OCI-LY1 (cell line): ENCODE data around the gene LONRF3.

ENCODE experiments used
- CTCF ChIP-seq: fragments of 200-600 bp; sonication (generic), shearing (Covaris generic); IDR thresholded peaks from 2 replicates; pipeline ENCODE4 v1.5.1; 2017; ENCODE audit warnings: mild to moderate bottlenecking, antibody characterized with exemption, low read length, moderate library complexity, mixed read lengths
- EZH2 ChIP-seq: fragments of 200-600 bp; sonication (generic), shearing (Covaris generic); IDR thresholded peaks from 2 replicates; pipeline ENCODE4 v1.8.0; 2017; ENCODE audit warnings: borderline replicate concordance, mixed run types, mild to moderate bottlenecking, antibody characterized with exemption, low read length, moderate library complexity, mixed read lengths

GRCh38 chrX:118963159-118963558 is 11.3 kb upstream of the LONRF3 start:
- TF ChIP-seq EZH2 (no peak), CTCF (no peak)
